Measurements from ENCODE around the gene MXRA8.

Gene MXRA8

DNA sequence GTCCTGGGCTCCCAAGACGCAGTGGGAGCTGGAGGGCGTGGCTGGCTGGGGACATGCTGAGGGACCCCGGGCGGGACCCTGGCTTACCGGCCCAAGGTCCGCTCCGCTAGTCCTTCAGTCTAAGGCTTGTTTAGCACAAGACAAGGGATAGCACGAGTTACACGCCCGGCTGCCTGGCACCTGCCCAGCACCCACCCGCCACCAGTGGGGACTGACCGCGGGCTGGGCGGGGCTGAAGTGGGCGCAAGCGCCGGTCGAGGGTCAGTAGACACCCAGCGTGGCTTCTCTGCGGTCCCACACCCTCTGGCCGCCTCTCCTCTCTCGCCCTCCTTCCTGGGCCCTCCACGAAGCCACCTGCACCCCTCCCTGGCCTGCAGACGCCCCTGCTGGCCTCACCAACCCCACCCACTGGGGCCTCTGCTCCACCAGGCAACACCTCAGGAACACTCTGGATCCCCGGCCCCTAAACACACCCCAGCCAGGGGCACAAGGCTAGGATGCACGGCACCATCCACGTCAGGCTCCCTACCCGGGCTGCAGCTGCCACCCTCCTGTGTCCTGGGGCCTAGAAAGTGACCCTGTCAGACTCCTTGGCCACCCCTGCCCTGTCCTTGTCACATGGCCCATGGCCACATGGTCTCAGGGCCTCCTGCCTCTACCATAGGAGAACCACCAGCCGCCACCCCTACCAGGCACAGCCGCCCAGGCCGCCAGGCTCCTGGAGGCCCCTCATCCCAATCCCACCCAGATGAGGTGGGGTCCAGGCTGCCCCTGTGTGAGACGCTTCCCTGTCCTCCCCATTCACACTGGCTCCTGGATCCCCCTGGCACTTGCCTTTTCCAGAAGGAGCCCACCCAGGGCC lies 21.2 kb downstream of the MXRA8 start:
- Histone ChIP-seq H3K27me3 (replicated peaks; ENCODE audit: control insufficient read depth, insufficient read depth, low read length) (no peaks in the 10 kb centered on the region), H3K36me3 (ENCODE audit: control insufficient read depth, insufficient read depth, low read length, severe bottlenecking) (peaks cover 32% of the 10 kb centered on the region), H3K9ac (ENCODE audit: low read length) (no peak overlapping the region), H3K4me3 (ENCODE audit: low read length) (no peak overlapping the region), H3K4me1 (ENCODE audit: control insufficient read depth, insufficient read depth, low read length) (no peaks in the 10 kb centered on the region), H3K9me3 (ENCODE audit: control insufficient read depth, low read length) (no peaks in the 10 kb centered on the region)
- DNase-seq (ENCODE audit: low read depth): no peak

DNA sequence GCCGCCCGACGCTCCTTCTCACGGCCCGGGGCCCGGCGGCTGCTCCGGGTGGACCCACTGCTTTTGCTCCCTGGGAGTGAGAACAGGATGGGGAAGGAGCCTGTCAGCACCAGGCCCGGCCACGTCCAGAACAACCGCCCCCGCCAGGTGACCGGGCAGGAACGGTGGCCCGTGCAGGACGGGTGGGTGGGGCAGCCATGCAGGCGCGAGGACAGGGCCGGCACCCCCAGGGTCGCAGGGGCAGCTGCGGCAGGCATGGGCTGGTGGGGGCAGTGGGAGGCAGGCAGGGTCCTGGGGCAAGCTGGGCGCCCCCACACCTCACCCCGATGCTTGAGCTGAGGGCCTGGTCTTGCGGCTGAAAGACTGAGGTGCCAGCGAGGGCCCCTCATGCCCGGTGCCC lies 21.9 kb downstream of the MXRA8 start:
- peaks cover 28% of the 10 kb centered on the region for H3K36me3 ChIP-seq (ENCODE audit: control insufficient read depth, insufficient read depth, low read length, severe bottlenecking)
- H3K9me3 ChIP-seq (ENCODE audit: control insufficient read depth, low read length): no peaks in the 10 kb centered on the region
- DNase-seq (ENCODE audit: low read depth): no peak
- H3K4me1 ChIP-seq (ENCODE audit: control insufficient read depth, insufficient read depth, low read length): peaks cover 2% of the 10 kb centered on the region
- no peak overlapping the region for H3K4me3 ChIP-seq (ENCODE audit: low read length)
- H3K27me3 ChIP-seq (replicated peaks; ENCODE audit: control insufficient read depth, insufficient read depth, low read length): no peaks in the 10 kb centered on the region
- no peak overlapping the region for H3K9ac ChIP-seq (ENCODE audit: low read length)

DNA sequence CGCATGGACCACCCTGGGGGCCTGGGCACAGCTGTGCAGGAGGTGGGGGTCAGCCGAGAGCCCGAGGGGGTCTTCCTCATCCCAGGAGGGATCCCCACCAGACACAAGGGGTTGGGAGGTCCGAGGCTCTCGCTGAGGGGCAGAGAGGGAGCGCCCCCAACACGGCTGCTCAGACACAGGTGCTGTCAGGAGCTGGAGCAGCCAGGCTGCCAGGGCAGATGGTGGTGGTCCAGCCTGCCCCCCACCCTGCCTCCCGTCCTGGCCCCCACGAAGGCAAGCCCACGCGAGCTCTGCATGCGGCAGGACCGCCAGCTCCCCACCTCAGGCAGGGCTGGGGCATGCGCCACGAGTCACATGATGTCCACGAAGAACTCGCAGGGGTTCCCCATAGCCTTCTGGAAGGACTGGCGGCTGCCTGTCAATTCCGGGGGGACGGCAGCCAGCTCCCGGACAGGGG lies 22.5 kb downstream of the MXRA8 start:
- peaks cover 8% of the 10 kb centered on the region for H3K4me1 ChIP-seq (ENCODE audit: control insufficient read depth, insufficient read depth, low read length)
- no peak overlapping the region for H3K4me3 ChIP-seq (ENCODE audit: low read length)
- peaks cover 23% of the 10 kb centered on the region for H3K36me3 ChIP-seq (ENCODE audit: control insufficient read depth, insufficient read depth, low read length, severe bottlenecking)
- DNase-seq (ENCODE audit: low read depth): no peak
- no peak overlapping the region for H3K9ac ChIP-seq (ENCODE audit: low read length)
- H3K27me3 ChIP-seq (replicated peaks; ENCODE audit: control insufficient read depth, insufficient read depth, low read length): no peaks in the 10 kb centered on the region
- H3K9me3 ChIP-seq (ENCODE audit: control insufficient read depth, low read length): no peaks in the 10 kb centered on the region

DNA sequence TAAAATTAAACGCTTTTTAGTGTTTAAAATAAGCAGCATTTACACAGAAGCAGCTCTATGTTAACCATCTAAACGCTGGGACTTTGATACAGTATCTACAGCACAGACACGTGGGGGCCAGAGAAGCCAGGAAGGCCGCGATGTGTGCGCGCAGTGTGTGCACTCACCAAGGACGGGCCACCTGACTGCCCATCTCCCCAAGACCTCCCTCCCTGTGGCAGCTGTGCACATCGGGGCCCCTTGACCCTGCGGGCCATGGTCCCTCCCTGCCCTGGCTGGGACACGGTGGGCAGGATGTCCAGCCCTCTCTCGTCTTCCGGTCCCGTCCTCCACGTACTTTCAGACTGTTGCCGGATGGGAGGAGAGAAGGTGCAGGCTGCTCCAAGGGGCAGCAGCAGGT lies 23.1 kb downstream of the MXRA8 start:
- DNase-seq (ENCODE audit: low read depth): no peak
- H3K4me1 ChIP-seq (ENCODE audit: control insufficient read depth, insufficient read depth, low read length): peaks cover 13% of the 10 kb centered on the region

DNA sequence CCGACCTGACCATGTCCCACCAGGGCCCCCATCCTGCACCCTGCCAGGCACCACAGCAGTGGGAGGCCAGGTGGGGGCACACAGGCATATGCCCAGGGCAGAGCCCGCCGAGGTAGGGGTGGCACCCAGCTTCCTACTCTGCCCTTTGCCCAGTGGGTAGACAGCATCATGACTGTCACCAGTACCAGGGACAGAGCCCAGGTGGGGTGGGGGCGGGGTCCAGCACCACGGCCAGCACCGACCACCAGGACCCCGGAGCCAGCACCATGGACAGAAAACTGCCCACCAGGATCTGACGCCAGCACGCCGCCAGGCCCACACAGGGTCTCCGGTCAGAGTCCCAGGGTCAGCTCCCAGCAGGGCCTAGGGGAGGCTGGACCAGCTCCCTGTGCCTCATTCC lies 23.5 kb downstream of the MXRA8 start:
- Histone ChIP-seq H3K4me1 (ENCODE audit: control insufficient read depth, insufficient read depth, low read length) (peaks cover 13% of the 10 kb centered on the region), H3K9ac (ENCODE audit: low read length) (no peak overlapping the region), H3K4me3 (ENCODE audit: low read length) (no peak overlapping the region), H3K27me3 (replicated peaks; ENCODE audit: control insufficient read depth, insufficient read depth, low read length) (no peaks in the 10 kb centered on the region), H3K36me3 (ENCODE audit: control insufficient read depth, insufficient read depth, low read length, severe bottlenecking) (peaks cover 17% of the 10 kb centered on the region), H3K9me3 (ENCODE audit: control insufficient read depth, low read length) (no peaks in the 10 kb centered on the region)
- DNase-seq (ENCODE audit: low read depth): no peak

More for the DNA sequence above, 23.1 kb downstream of the MXRA8 start:
- H3K9me3 ChIP-seq (ENCODE audit: control insufficient read depth, low read length): no peaks in the 10 kb centered on the region
- H3K9ac ChIP-seq (ENCODE audit: low read length): no peak overlapping the region
- H3K4me3 ChIP-seq (ENCODE audit: low read length): no peak overlapping the region
- H3K36me3 ChIP-seq (ENCODE audit: control insufficient read depth, insufficient read depth, low read length, severe bottlenecking): peaks cover 18% of the 10 kb centered on the region
- no peaks in the 10 kb centered on the region for H3K27me3 ChIP-seq (replicated peaks; ENCODE audit: control insufficient read depth, insufficient read depth, low read length)

DNA sequence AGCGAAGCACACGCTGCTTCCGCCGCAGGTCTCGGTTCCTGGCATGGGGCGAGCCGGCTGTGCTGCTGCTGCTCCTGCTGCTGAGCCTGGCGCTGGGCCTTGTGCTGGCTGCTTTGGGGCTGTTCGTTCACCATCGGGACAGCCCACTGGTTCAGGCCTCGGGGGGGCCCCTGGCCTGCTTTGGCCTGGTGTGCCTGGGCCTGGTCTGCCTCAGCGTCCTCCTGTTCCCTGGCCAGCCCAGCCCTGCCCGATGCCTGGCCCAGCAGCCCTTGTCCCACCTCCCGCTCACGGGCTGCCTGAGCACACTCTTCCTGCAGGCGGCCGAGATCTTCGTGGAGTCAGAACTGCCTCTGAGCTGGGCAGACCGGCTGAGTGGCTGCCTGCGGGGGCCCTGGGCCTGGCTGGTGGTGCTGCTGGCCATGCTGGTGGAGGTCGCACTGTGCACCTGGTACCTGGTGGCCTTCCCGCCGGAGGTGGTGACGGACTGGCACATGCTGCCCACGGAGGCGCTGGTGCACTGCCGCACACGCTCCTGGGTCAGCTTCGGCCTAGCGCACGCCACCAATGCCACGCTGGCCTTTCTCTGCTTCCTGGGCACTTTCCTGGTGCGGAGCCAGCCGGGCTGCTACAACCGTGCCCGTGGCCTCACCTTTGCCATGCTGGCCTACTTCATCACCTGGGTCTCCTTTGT lies 24.7 kb downstream of the MXRA8 start:
- H3K9me3 ChIP-seq (ENCODE audit: control insufficient read depth, low read length): no peaks in the 10 kb centered on the region
- H3K9ac ChIP-seq (ENCODE audit: low read length): no peak overlapping the region
- H3K4me3 ChIP-seq (ENCODE audit: low read length): no peak overlapping the region
- H3K27me3 ChIP-seq (replicated peaks; ENCODE audit: control insufficient read depth, insufficient read depth, low read length): no peaks in the 10 kb centered on the region
- peaks cover 11% of the 10 kb centered on the region for H3K36me3 ChIP-seq (ENCODE audit: control insufficient read depth, insufficient read depth, low read length, severe bottlenecking)
- DNase-seq (ENCODE audit: low read depth): no peak
- H3K4me1 ChIP-seq (ENCODE audit: control insufficient read depth, insufficient read depth, low read length): peaks cover 13% of the 10 kb centered on the region

DNA sequence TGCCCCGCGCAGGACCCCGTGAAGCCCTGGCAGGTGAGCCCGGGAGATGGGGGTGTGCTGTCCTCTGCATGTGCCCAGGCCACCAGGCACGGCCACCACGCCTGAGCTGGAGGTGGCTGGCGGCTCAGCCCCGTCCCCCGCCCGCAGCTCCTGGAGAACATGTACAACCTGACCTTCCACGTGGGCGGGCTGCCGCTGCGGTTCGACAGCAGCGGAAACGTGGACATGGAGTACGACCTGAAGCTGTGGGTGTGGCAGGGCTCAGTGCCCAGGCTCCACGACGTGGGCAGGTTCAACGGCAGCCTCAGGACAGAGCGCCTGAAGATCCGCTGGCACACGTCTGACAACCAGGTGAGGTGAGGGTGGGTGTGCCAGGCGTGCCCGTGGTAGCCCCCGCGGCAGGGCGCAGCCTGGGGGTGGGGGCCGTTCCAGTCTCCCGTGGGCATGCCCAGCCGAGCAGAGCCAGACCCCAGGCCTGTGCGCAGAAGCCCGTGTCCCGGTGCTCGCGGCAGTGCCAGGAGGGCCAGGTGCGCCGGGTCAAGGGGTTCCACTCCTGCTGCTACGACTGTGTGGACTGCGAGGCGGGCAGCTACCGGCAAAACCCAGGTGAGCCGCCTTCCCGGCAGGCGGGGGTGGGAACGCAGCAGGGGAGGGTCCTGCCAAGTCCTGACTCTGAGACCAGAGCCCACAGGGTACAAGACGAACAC lies 25.4 kb downstream of the MXRA8 start:
- H3K36me3 ChIP-seq (ENCODE audit: control insufficient read depth, insufficient read depth, low read length, severe bottlenecking): peaks cover 5% of the 10 kb centered on the region
- no peaks in the 10 kb centered on the region for H3K27me3 ChIP-seq (replicated peaks; ENCODE audit: control insufficient read depth, insufficient read depth, low read length)
- H3K9ac ChIP-seq (ENCODE audit: low read length): no peak overlapping the region
- H3K4me1 ChIP-seq (ENCODE audit: control insufficient read depth, insufficient read depth, low read length): peaks cover 13% of the 10 kb centered on the region
- DNase-seq (ENCODE audit: low read depth): no peak
- H3K4me3 ChIP-seq (ENCODE audit: low read length): no peak overlapping the region
- no peaks in the 10 kb centered on the region for H3K9me3 ChIP-seq (ENCODE audit: control insufficient read depth, low read length)

DNA sequence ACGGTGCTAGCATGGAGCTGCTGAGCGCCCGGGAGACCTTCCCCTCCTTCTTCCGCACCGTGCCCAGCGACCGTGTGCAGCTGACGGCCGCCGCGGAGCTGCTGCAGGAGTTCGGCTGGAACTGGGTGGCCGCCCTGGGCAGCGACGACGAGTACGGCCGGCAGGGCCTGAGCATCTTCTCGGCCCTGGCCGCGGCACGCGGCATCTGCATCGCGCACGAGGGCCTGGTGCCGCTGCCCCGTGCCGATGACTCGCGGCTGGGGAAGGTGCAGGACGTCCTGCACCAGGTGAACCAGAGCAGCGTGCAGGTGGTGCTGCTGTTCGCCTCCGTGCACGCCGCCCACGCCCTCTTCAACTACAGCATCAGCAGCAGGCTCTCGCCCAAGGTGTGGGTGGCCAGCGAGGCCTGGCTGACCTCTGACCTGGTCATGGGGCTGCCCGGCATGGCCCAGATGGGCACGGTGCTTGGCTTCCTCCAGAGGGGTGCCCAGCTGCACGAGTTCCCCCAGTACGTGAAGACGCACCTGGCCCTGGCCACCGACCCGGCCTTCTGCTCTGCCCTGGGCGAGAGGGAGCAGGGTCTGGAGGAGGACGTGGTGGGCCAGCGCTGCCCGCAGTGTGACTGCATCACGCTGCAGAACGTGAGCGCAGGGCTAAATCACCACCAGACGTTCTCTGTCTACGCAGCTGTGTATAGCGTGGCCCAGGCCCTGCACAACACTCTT lies 26.2 kb downstream of the MXRA8 start:
- H3K4me1 ChIP-seq (ENCODE audit: control insufficient read depth, insufficient read depth, low read length): peaks cover 13% of the 10 kb centered on the region
- no peak overlapping the region for H3K4me3 ChIP-seq (ENCODE audit: low read length)
- DNase-seq (ENCODE audit: low read depth): no peak
- H3K9me3 ChIP-seq (ENCODE audit: control insufficient read depth, low read length): no peaks in the 10 kb centered on the region
- no peak overlapping the region for H3K9ac ChIP-seq (ENCODE audit: low read length)
- H3K36me3 ChIP-seq (ENCODE audit: control insufficient read depth, insufficient read depth, low read length, severe bottlenecking): peaks cover 7% of the 10 kb centered on the region
- no peaks in the 10 kb centered on the region for H3K27me3 ChIP-seq (replicated peaks; ENCODE audit: control insufficient read depth, insufficient read depth, low read length)

DNA sequence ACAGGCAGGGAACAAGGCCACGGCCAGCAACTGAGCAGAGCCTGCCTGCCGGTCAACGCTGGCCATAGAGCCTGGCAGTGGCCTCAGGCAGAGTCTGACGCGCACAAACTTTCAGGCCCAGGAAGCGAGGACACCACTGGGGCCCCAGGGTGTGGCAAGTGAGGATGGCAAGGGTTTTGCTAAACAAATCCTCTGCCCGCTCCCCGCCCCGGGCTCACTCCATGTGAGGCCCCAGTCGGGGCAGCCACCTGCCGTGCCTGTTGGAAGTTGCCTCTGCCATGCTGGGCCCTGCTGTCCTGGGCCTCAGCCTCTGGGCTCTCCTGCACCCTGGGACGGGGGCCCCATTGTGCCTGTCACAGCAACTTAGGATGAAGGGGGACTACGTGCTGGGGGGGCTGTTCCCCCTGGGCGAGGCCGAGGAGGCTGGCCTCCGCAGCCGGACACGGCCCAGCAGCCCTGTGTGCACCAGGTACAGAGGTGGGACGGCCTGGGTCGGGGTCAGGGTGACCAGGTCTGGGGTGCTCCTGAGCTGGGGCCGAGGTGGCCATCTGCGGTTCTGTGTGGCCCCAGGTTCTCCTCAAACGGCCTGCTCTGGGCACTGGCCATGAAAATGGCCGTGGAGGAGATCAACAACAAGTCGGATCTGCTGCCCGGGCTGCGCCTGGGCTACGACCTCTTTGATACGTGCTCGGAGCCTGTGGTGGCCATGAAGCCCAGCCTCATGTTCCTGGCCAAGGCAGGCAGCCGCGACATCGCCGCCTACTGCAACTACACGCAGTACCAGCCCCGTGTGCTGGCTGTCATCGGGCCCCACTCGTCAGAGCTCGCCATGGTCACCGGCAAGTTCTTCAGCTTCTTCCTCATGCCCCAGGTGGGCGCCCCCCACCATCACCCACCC lies 27.0 kb downstream of the MXRA8 start, which contains the start of gene TAS1R3:
TSS of gene TAS1R3 (plus strand) at position 213 of the 898 bp plus-strand sequence. CDS start at position 279, 66 bp downstream.
- peak within 1 kb of the TSS; percentile 54 for H3K9ac ChIP-seq (ENCODE audit: low read length)
- peaks cover 6% of the 10 kb centered on the region for H3K36me3 ChIP-seq (ENCODE audit: control insufficient read depth, insufficient read depth, low read length, severe bottlenecking)
- no peak within 1 kb of the TSS for H3K4me3 ChIP-seq (ENCODE audit: low read length)
- peak; percentile 41 for DNase-seq (ENCODE audit: low read depth)
- H3K27me3 ChIP-seq (replicated peaks; ENCODE audit: control insufficient read depth, insufficient read depth, low read length): no peaks in the 10 kb centered on the region
- peaks cover 13% of the 10 kb centered on the region for H3K4me1 ChIP-seq (ENCODE audit: control insufficient read depth, insufficient read depth, low read length)
- H3K9me3 ChIP-seq (ENCODE audit: control insufficient read depth, low read length): no peaks in the 10 kb centered on the region
